Neural cell (in vitro differentiated cells): ENCODE data around the gene TSPAN15. TPM values are rescaled to one million over a fixed set of nuclear protein-coding genes. Genes with fewer than 3 reads are reported as not detected.

Source experiments
- H2AFZ ChIP-seq: fragments of 200-600, 300-800 bp; sonication (generic), shearing (Covaris generic); 2 replicates; pipeline ENCODE4 v1.6.0; 2014; ENCODE audit warnings: low read depth, mild to moderate bottlenecking, antibody characterized with exemption, low read length, moderate library complexity
- H3F3A ChIP-seq: fragments of 200-600 bp; shearing (Covaris generic); 2 replicates; pipeline ENCODE4 v1.6.1; 2016; ENCODE audit warnings: mild to moderate bottlenecking, moderate library complexity, mixed read lengths, antibody characterized with exemption, low read length; ENCODE audit not compliant: insufficient read depth, poor library complexity, severe bottlenecking
- H3K27ac ChIP-seq: fragments of 200-600, 300-800 bp; sonication (generic), shearing (Covaris generic); 2 replicates; pipeline ENCODE4 v1.5.1; 2014; ENCODE audit warnings: mild to moderate bottlenecking, low read length, moderate library complexity
- H3K27me3 ChIP-seq: fragments of 300-800, 200-600 bp; sonication (generic), shearing (Covaris generic); 2 replicates; pipeline ENCODE4 v1.6.0; 2014; ENCODE audit warnings: mild to moderate bottlenecking, low read depth, low read length, moderate library complexity; ENCODE audit not compliant: insufficient read depth
- H3K36me3 ChIP-seq: fragments of 300-800, 200-600 bp; sonication (generic), shearing (Covaris generic); 2 replicates; pipeline ENCODE4 v1.5.1; 2014; ENCODE audit warnings: mild to moderate bottlenecking, antibody characterized with exemption, low read length, moderate library complexity; ENCODE audit not compliant: insufficient read depth
- H3K4me2 ChIP-seq: fragments of 300-800, 200-600 bp; sonication (generic), shearing (Covaris generic); 2 replicates; pipeline ENCODE4 v1.6.0; 2014; ENCODE audit warnings: mild to moderate bottlenecking, low read length
- H3K4me3 ChIP-seq: fragments of 300-800, 200-600 bp; sonication (generic), shearing (Covaris generic); 2 replicates; pipeline ENCODE4 v1.5.1; 2014; ENCODE audit warnings: mild to moderate bottlenecking, low read length, moderate library complexity
- H3K79me2 ChIP-seq: fragments of 200-600 bp; shearing (Covaris generic); replicated peaks from 2 replicates; pipeline ENCODE4 v1.6.0; 2014; ENCODE audit warnings: mild to moderate bottlenecking, low read length, moderate library complexity; ENCODE audit not compliant: insufficient read depth
- H3K9ac ChIP-seq: fragments of 300-800, 200-600 bp; sonication (generic), shearing (Covaris generic); 2 replicates; pipeline ENCODE4 v1.6.1; 2016; ENCODE audit warnings: mild to moderate bottlenecking, low read length, mixed read lengths
- H3K9me2 ChIP-seq: fragments of 200-600 bp; shearing (Covaris generic); 2 replicates; pipeline ENCODE4 v1.6.1; 2016; ENCODE audit warnings: mild to moderate bottlenecking, low read length, mixed read lengths; ENCODE audit not compliant: insufficient read depth
- H3K9me3 ChIP-seq: fragments of 200-600, 300-800 bp; sonication (generic), shearing (Covaris generic); 2 replicates; pipeline ENCODE4 v1.6.1; 2016; ENCODE audit warnings: mild to moderate bottlenecking, mixed run types, low read length, moderate library complexity, mixed read lengths
- H4K20me1 ChIP-seq: fragments of 200-600 bp; shearing (Covaris generic); 2 replicates; pipeline ENCODE4 v1.6.1; 2016; ENCODE audit warnings: mild to moderate bottlenecking, mixed run types; ENCODE audit not compliant: insufficient read depth
- EP300 ChIP-seq: fragments of 450-650 bp; conservative IDR thresholded peaks from 2 replicates; pipeline ENCODE4 v1.6.1; 2014; ENCODE audit warnings: antibody characterized with exemption, mild to moderate bottlenecking, moderate library complexity; ENCODE audit not compliant: poor library complexity, severe bottlenecking
- EZH2 ChIP-seq: fragments of 200-600, 300-800 bp; shearing (Covaris generic), sonication (generic); IDR thresholded peaks from 2 replicates; pipeline ENCODE4 v1.6.1; 2014; ENCODE audit warnings: antibody characterized with exemption, low read length, borderline replicate concordance, mild to moderate bottlenecking; ENCODE audit not compliant: insufficient read depth, poor library complexity, severe bottlenecking
- MXI1 ChIP-seq: fragments of 450-650 bp; conservative IDR thresholded peaks from 2 replicates; pipeline ENCODE4 v1.6.1; 2014; ENCODE audit warnings: antibody characterized with exemption, mild to moderate bottlenecking; ENCODE audit not compliant: poor library complexity, severe bottlenecking
- POLR2AphosphoS5 ChIP-seq: IDR thresholded peaks from 2 replicates; pipeline ENCODE4 v1.6.1; 2012
- RAD21 ChIP-seq: fragments of 450-650 bp; conservative IDR thresholded peaks from 2 replicates; pipeline ENCODE4 v1.6.1; 2014; ENCODE audit warnings: antibody characterized with exemption, mild to moderate bottlenecking, moderate library complexity
- SMC3 ChIP-seq: fragments of 450-650 bp; conservative IDR thresholded peaks from 2 replicates; pipeline ENCODE4 v1.6.1; 2014; ENCODE audit warnings: antibody characterized with exemption, mild to moderate bottlenecking, moderate library complexity; ENCODE audit not compliant: poor library complexity
- TAF1 ChIP-seq: IDR thresholded peaks from 2 replicates; pipeline ENCODE4 v1.6.1; 2012; ENCODE audit warnings: low read depth
- polyA plus RNA-seq: library from polyadenylated mRNA; depleted of rRNA; stranded (reverse); fragments of >200 nt; gene quantifications from 2 replicates; pipeline ENCODE4 v1.2.3, GENCODE V29; 2014
- TF ChIP-seq, protein P1 (sequence below): fragments of 450-650 bp; IDR thresholded peaks from 2 replicates; pipeline ENCODE4 v1.5.1; 2014; ENCODE audit warnings: antibody characterized with exemption, mild to moderate bottlenecking, moderate library complexity; ENCODE audit not compliant: poor library complexity, severe bottlenecking
- TF ChIP-seq, protein P2 (sequence below): IDR thresholded peaks from 2 replicates; pipeline ENCODE4 v1.6.1; 2012; ENCODE audit warnings: borderline replicate concordance

Gene TSPAN15
- polyA plus RNA-seq, 1 donor from 2014 or later = 1.2 TPM

DNA sequence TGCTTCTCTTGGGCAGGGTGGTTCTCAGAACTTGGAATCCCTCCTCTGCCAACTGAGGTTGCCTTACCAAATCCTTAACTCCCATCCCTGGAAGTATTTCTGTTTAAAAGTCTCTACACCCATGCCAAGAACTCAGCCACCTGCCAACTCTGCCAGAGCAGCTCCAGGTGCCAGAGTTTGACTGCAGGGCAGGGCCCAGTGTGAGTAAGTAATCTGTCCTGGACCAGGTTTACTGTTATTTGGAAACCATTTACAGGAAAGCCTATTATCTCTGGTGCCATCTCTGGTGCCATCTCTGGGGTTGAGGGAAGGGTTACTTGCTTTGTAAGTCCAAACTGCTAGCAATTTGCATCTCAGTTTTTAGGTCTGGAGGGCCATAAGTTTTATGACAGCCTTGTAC is 2.5 kb downstream of the TSPAN15 start:
- no peaks in the 10 kb centered on the region for H4K20me1 ChIP-seq
- H2AFZ ChIP-seq = no peak overlapping the region
- H3K79me2 ChIP-seq = no peaks in the 10 kb centered on the region
- H3K27ac ChIP-seq = no peak overlapping the region
- peaks cover 11% of the 10 kb centered on the region for H3K27me3 ChIP-seq
- no peak overlapping the region for H3K4me2 ChIP-seq
- H3K4me3 ChIP-seq = no peak overlapping the region
- no peaks in the 10 kb centered on the region for H3K9me3 ChIP-seq
- no peaks in the 10 kb centered on the region for H3K9me2 ChIP-seq
- H3F3A ChIP-seq = no peaks in the 10 kb centered on the region
- no peak for TF ChIP-seq RAD21
- TF ChIP-seq POLR2AphosphoS5 = no peak
- TF ChIP-seq TAF1 = no peak
- TF ChIP-seq SMC3 = no peak
- TF ChIP-seq MXI1 = no peak
- TF ChIP-seq EP300 = no peak
- no peak for TF ChIP-seq EZH2
- H3K36me3 ChIP-seq = no peaks in the 10 kb centered on the region
- no peak overlapping the region for H3K9ac ChIP-seq

DNA sequence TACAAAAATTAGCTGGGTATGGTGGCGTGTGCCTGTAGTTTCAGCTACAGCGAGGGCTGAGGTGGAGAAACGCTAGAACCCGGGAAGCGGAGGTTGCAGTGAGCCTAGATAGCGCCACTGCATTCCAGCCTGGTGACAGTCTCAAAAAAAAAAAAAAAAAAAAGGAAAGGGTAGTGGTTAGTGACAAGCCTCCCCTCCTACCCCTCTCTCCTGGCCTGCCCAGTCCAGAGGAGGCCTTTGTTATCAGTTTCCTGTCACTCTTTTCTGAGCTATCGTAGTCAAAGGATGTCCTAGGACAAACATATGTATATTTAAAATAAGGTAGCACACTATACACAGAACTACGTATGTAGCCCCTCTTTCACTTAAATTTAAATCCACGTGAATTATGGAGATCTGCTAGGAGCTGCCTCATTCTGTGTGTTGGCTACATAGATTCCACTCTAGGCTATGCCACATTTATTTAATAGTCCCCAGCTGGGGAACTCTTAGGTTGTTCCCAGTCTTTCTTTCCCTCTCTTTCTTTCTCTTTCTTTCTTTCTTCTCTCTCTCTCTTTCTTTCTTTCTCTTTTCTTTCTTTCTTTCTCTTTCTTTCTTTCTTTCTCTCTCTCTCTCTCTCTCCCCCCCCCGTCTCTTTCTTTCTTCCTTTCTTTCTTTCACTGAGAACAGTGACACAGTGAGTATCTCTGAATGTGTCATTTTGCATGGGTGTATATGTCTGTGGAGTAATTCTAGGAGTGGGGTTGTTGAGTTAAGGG is 3.9 kb downstream of the TSPAN15 start:
- TF ChIP-seq TAF1 (no peak), MXI1 (no peak), RAD21 (no peak), POLR2AphosphoS5 (no peak), EP300 (no peak), SMC3 (no peak), EZH2 (no peak)
- TF ChIP-seq, protein P1, sequence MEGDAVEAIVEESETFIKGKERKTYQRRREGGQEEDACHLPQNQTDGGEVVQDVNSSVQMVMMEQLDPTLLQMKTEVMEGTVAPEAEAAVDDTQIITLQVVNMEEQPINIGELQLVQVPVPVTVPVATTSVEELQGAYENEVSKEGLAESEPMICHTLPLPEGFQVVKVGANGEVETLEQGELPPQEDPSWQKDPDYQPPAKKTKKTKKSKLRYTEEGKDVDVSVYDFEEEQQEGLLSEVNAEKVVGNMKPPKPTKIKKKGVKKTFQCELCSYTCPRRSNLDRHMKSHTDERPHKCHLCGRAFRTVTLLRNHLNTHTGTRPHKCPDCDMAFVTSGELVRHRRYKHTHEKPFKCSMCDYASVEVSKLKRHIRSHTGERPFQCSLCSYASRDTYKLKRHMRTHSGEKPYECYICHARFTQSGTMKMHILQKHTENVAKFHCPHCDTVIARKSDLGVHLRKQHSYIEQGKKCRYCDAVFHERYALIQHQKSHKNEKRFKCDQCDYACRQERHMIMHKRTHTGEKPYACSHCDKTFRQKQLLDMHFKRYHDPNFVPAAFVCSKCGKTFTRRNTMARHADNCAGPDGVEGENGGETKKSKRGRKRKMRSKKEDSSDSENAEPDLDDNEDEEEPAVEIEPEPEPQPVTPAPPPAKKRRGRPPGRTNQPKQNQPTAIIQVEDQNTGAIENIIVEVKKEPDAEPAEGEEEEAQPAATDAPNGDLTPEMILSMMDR = no peak
- TF ChIP-seq, protein P2, sequence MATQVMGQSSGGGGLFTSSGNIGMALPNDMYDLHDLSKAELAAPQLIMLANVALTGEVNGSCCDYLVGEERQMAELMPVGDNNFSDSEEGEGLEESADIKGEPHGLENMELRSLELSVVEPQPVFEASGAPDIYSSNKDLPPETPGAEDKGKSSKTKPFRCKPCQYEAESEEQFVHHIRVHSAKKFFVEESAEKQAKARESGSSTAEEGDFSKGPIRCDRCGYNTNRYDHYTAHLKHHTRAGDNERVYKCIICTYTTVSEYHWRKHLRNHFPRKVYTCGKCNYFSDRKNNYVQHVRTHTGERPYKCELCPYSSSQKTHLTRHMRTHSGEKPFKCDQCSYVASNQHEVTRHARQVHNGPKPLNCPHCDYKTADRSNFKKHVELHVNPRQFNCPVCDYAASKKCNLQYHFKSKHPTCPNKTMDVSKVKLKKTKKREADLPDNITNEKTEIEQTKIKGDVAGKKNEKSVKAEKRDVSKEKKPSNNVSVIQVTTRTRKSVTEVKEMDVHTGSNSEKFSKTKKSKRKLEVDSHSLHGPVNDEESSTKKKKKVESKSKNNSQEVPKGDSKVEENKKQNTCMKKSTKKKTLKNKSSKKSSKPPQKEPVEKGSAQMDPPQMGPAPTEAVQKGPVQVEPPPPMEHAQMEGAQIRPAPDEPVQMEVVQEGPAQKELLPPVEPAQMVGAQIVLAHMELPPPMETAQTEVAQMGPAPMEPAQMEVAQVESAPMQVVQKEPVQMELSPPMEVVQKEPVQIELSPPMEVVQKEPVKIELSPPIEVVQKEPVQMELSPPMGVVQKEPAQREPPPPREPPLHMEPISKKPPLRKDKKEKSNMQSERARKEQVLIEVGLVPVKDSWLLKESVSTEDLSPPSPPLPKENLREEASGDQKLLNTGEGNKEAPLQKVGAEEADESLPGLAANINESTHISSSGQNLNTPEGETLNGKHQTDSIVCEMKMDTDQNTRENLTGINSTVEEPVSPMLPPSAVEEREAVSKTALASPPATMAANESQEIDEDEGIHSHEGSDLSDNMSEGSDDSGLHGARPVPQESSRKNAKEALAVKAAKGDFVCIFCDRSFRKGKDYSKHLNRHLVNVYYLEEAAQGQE = no peak
- H3F3A ChIP-seq = no peaks in the 10 kb centered on the region
- H3K9ac ChIP-seq = no peak overlapping the region
- no peaks in the 10 kb centered on the region for H3K9me3 ChIP-seq
- H3K36me3 ChIP-seq = no peaks in the 10 kb centered on the region
- H3K27me3 ChIP-seq = peaks cover 11% of the 10 kb centered on the region
- H3K4me2 ChIP-seq = no peak overlapping the region
- H3K79me2 ChIP-seq = no peaks in the 10 kb centered on the region
- H3K27ac ChIP-seq = no peak overlapping the region
- H4K20me1 ChIP-seq = no peaks in the 10 kb centered on the region
- no peak overlapping the region for H2AFZ ChIP-seq
- H3K4me3 ChIP-seq = no peak overlapping the region
- no peaks in the 10 kb centered on the region for H3K9me2 ChIP-seq
